ENCODE data around the gene TREML2.

TREML2 gene

GRCh38 chr6:41174610-41175009, 26.3 kb downstream of the TREML2 start:
- no peak for DNase-seq

GRCh38 chr6:41171908-41172307, 29.0 kb downstream of the TREML2 start:
- DNase-seq: no peak

GRCh38 chr6:41170547-41171160, 30.3 kb downstream of the TREML2 start:
- no peak for DNase-seq

GRCh38 chr6:41167173-41167963, 33.6 kb downstream of the TREML2 start:
- DNase-seq: no peak

GRCh38 chr6:41164551-41165120, 36.3 kb downstream of the TREML2 start:
- DNase-seq: no peak

GRCh38 chr6:41163419-41163717, 37.6 kb downstream of the TREML2 start:
- DNase-seq: no peak

GRCh38 chr6:41162687-41163418, 38.1 kb downstream of the TREML2 start, which contains the start of gene TREM2:
Gene TREM2, minus strand, starts transcription at chr6:41163116. Its CDS starts 34 bp downstream, at chr6:41163082.
- no peak for DNase-seq

- DNase-seq: no peak
Measured at GRCh38 chr6:41161851-41162552, 38.9 kb downstream of the TREML2 start.

- no peak for DNase-seq
Measured at GRCh38 chr6:41161380-41161779, 39.6 kb downstream of the TREML2 start.

- DNase-seq: no peak
Measured at GRCh38 chr6:41160933-41161332, 40.0 kb downstream of the TREML2 start.

GRCh38 chr6:41159415-41160082, 41.4 kb downstream of the TREML2 start:
- DNase-seq: no peak

- DNase-seq: no peak
Measured at GRCh38 chr6:41157323-41157722, 43.6 kb downstream of the TREML2 start.

GRCh38 chr6:41156771-41157170, 44.2 kb downstream of the TREML2 start:
- DNase-seq: no peak

GRCh38 chr6:41156001-41156400, 44.9 kb downstream of the TREML2 start:
- no peak for DNase-seq

GRCh38 chr6:41155132-41155805, 45.7 kb downstream of the TREML2 start:
- DNase-seq: no peak

GRCh38 chr6:41153992-41154625, 46.8 kb downstream of the TREML2 start, which contains the start of gene TREML1:
Gene TREML1, minus strand, starts transcription at chr6:41154347. Its CDS starts 59 bp downstream, at chr6:41154288.
- no peak for DNase-seq

GRCh38 chr6:41153451-41153850, 47.5 kb downstream of the TREML2 start:
- no peak for DNase-seq

- no peak for DNase-seq
Measured at GRCh38 chr6:41150671-41151070, 50.3 kb downstream of the TREML2 start.

- no peak for DNase-seq
Measured at GRCh38 chr6:41147917-41148316, 53.0 kb downstream of the TREML2 start.

Measured in NCI-H1930 (cell line).